Measurements from ENCODE around the gene NTRK3. TPM values are rescaled to one million over a fixed set of nuclear protein-coding genes. Genes with fewer than 3 reads are reported as not detected.

Gene NTRK3
- total RNA-seq, 1 experiment from 2014 or later: not detected

- H3K36me3 Mint-ChIP-seq (ENCODE audit: insufficient read depth, unreplicated experiment): no peaks in the 10 kb centered on the region
- no peaks in the 10 kb centered on the region for H3K36me3 ChIP-seq (ENCODE audit: control insufficient read depth, insufficient read depth, low read length)
- intact Hi-C loops (cut with micrococcal nuclease; ENCODE audit: unreplicated experiment): loop anchor here (2.0 to 10.0 kb wide), 2 partner anchors 1333 to 1623 kb away; no protein-coding TSS in a partner anchor
- H3K4me3 ChIP-seq (ENCODE audit: low read depth, low read length): no peak overlapping the region
- H3K4me1 Mint-ChIP-seq (ENCODE audit: low read depth, unreplicated experiment): no peaks in the 10 kb centered on the region
- ChIA-PET CTCF (interaction anchor here (1.4 kb wide), 1 partner anchor 27 kb away, joined by 3 read pairs; no protein-coding TSS in a partner anchor), POLR2A (no interaction called here)
- no peak overlapping the region for H3K27ac Mint-ChIP-seq (ENCODE audit: unreplicated experiment)
- DNase-seq: no peak
- H3K27me3 ChIP-seq (replicated peaks; ENCODE audit: control insufficient read depth, insufficient read depth, low read length): no peaks in the 10 kb centered on the region
- H3K9me3 Mint-ChIP-seq (ENCODE audit: unreplicated experiment): no peaks in the 10 kb centered on the region
- no peak for TF ChIP-seq CTCF (IDR thresholded peaks at IDR 0.05; ENCODE audit: insufficient read depth in 1 of 2, low read depth in 1 of 2, low read length in 1 of 2, severe bottlenecking in 1 of 2, unreplicated experiment in 1 of 2)
- H3K27me3 Mint-ChIP-seq (ENCODE audit: insufficient read depth, unreplicated experiment): peaks cover 7% of the 10 kb centered on the region
- no peaks in the 10 kb centered on the region for H3K9me3 ChIP-seq
- no TSS peak for BruUV-seq (replicated peaks)
- H3K4me1 ChIP-seq: no peaks in the 10 kb centered on the region
- H3K4me3 Mint-ChIP-seq (ENCODE audit: unreplicated experiment): no peak overlapping the region
Measured at GRCh38 chr15:88247914-88248313, 8.6 kb downstream of the NTRK3 start.

GRCh38 chr15:88246666-88247446, 9.7 kb downstream of the NTRK3 start:
- intact Hi-C loops (cut with micrococcal nuclease; ENCODE audit: unreplicated experiment): loop anchor here (1.0 to 10.0 kb wide), 3 partner anchors 203 to 1622 kb away; no protein-coding TSS in a partner anchor
- DNase-seq: peak; percentile 66 to 79
- H3K4me1 Mint-ChIP-seq (ENCODE audit: low read depth, unreplicated experiment): no peaks in the 10 kb centered on the region
- H3K27me3 ChIP-seq (replicated peaks; ENCODE audit: control insufficient read depth, insufficient read depth, low read length): no peaks in the 10 kb centered on the region
- no peaks in the 10 kb centered on the region for H3K36me3 ChIP-seq (ENCODE audit: control insufficient read depth, insufficient read depth, low read length)
- BruUV-seq (replicated peaks): no TSS peak
- TF ChIP-seq CTCF (IDR thresholded peaks at IDR 0.05; ENCODE audit: insufficient read depth in 1 of 2, low read depth in 1 of 2, low read length in 1 of 2, severe bottlenecking in 1 of 2, unreplicated experiment in 1 of 2): peak; percentile 86 to 87
- H3K9me3 ChIP-seq: no peaks in the 10 kb centered on the region
- POLR2A ChIA-PET: no interaction called here
- no peaks in the 10 kb centered on the region for H3K36me3 Mint-ChIP-seq (ENCODE audit: insufficient read depth, unreplicated experiment)
- no peak overlapping the region for H3K4me3 ChIP-seq (ENCODE audit: low read depth, low read length)
- H3K27me3 Mint-ChIP-seq (ENCODE audit: insufficient read depth, unreplicated experiment): peaks cover 10% of the 10 kb centered on the region
- no peak overlapping the region for H3K27ac Mint-ChIP-seq (ENCODE audit: unreplicated experiment)
- CTCF ChIA-PET: interaction anchor here (0.6 to 1.4 kb wide), 3 partner anchors 11 to 989 kb away, joined by 3 to 4 read pairs (median 3); no protein-coding TSS in a partner anchor
- no peaks in the 10 kb centered on the region for H3K9me3 Mint-ChIP-seq (ENCODE audit: unreplicated experiment)
- no peaks in the 10 kb centered on the region for H3K4me1 ChIP-seq
- no peak overlapping the region for H3K4me3 Mint-ChIP-seq (ENCODE audit: unreplicated experiment)

- CTCF ChIA-PET: no interaction called here
- Histone ChIP-seq H3K9me3 (no peaks in the 10 kb centered on the region), H3K4me1 (no peaks in the 10 kb centered on the region), H3K27me3 (replicated peaks; ENCODE audit: control insufficient read depth, insufficient read depth, low read length) (no peaks in the 10 kb centered on the region), H3K4me3 (ENCODE audit: low read depth, low read length) (no peak overlapping the region), H3K36me3 (ENCODE audit: control insufficient read depth, insufficient read depth, low read length) (no peaks in the 10 kb centered on the region)
- no TSS peak for BruUV-seq (replicated peaks)
- H3K9me3 Mint-ChIP-seq (ENCODE audit: unreplicated experiment): no peaks in the 10 kb centered on the region
- POLR2A ChIA-PET: no interaction called here
- H3K4me3 Mint-ChIP-seq (ENCODE audit: unreplicated experiment): no peak overlapping the region
- peaks cover 10% of the 10 kb centered on the region for H3K27me3 Mint-ChIP-seq (ENCODE audit: insufficient read depth, unreplicated experiment)
- DNase-seq: no peak
- intact Hi-C loops (cut with micrococcal nuclease; ENCODE audit: unreplicated experiment): loop anchor here (1.0 to 10.0 kb wide), 3 partner anchors 204 to 1621 kb away; no protein-coding TSS in a partner anchor
- H3K4me1 Mint-ChIP-seq (ENCODE audit: low read depth, unreplicated experiment): no peaks in the 10 kb centered on the region
- H3K36me3 Mint-ChIP-seq (ENCODE audit: insufficient read depth, unreplicated experiment): peaks cover 2% of the 10 kb centered on the region
- TF ChIP-seq CTCF (IDR thresholded peaks at IDR 0.05; ENCODE audit: insufficient read depth in 1 of 2, low read depth in 1 of 2, low read length in 1 of 2, severe bottlenecking in 1 of 2, unreplicated experiment in 1 of 2): no peak
- H3K27ac Mint-ChIP-seq (ENCODE audit: unreplicated experiment): no peak overlapping the region
Measured at GRCh38 chr15:88246081-88246480, 10.5 kb downstream of the NTRK3 start.

Data from Caco-2 (cell line).